HG03342 (cell line): ENCODE data around the gene PYGB.

Experiments used
- ATAC-seq: cut with Tn5 transposase; IDR thresholded peaks from one replicate; pipeline ENCODE4 v1.9.1; 2021; ENCODE audit warnings: mild to moderate bottlenecking, moderate library complexity; ENCODE audit not compliant: unreplicated experiment

The PYGB gene

GRCh38 chr20:25247956-25248785 lies at the start of gene PYGB:
TSS of gene PYGB (plus strand) at chr20:25248085. CDS start at chr20:25248179, 94 bp downstream.
- peak; percentile 57 for ATAC-seq

- no peak for ATAC-seq
Observed at GRCh38 chr20:25198663-25199383, 49.1 kb upstream of the PYGB start.

- ATAC-seq: no peak
Observed at GRCh38 chr20:25199473-25200260, 48.2 kb upstream of the PYGB start.

- ATAC-seq: no peak
Observed at GRCh38 chr20:25203089-25203488, 44.8 kb upstream of the PYGB start.

GRCh38 chr20:25203871-25204320 lies 44.0 kb upstream of the PYGB start:
- no peak for ATAC-seq

- no peak for ATAC-seq
Observed at GRCh38 chr20:25204550-25205276, 43.2 kb upstream of the PYGB start.

GRCh38 chr20:25205277-25206062 lies 42.4 kb upstream of the PYGB start:
- ATAC-seq: no peak

- ATAC-seq: no peak
Observed at GRCh38 chr20:25206063-25206403, 41.9 kb upstream of the PYGB start.

- ATAC-seq: no peak
Observed at GRCh38 chr20:25206548-25206947, 41.3 kb upstream of the PYGB start.

GRCh38 chr20:25207149-25207959 lies 40.5 kb upstream of the PYGB start:
- no peak for ATAC-seq

GRCh38 chr20:25207960-25208534 lies 39.8 kb upstream of the PYGB start:
- ATAC-seq: no peak

- ATAC-seq: no peak
Observed at GRCh38 chr20:25209400-25209799, 38.5 kb upstream of the PYGB start.

GRCh38 chr20:25209911-25210310 lies 38.0 kb upstream of the PYGB start:
- ATAC-seq: no peak

- ATAC-seq: no peak
Observed at GRCh38 chr20:25211273-25211672, 36.6 kb upstream of the PYGB start.

GRCh38 chr20:25212242-25212641 lies 35.6 kb upstream of the PYGB start:
- no peak for ATAC-seq

- no peak for ATAC-seq
Observed at GRCh38 chr20:25213566-25214425, 34.1 kb upstream of the PYGB start.

- no peak for ATAC-seq
Observed at GRCh38 chr20:25214426-25214790, 33.5 kb upstream of the PYGB start.

- ATAC-seq: no peak
Observed at GRCh38 chr20:25214819-25215218, 33.1 kb upstream of the PYGB start.
